Activated T-cell treated with anti-CD3 and anti-CD28 coated beads, Interleukin-2, amount 50 U/mL, for 48 hours (primary cell): ENCODE data around the gene ZNF446.
"Not testable (repeated sequence)": the region's sequence is repeated elsewhere in the genome, so short reads cannot be mapped to it uniquely, and the experiment has no call there.

ENCODE experiments used
- DNase-seq, 2 experiments: peaks; one replicate each; pipeline ENCODE4 v3.0.0-alpha.2; 2020

Gene ZNF446

GRCh38 chr19:58507602-58508223, 31.6 kb downstream of the ZNF446 start:
- DNase-seq: not testable (repeated sequence)

DNA sequence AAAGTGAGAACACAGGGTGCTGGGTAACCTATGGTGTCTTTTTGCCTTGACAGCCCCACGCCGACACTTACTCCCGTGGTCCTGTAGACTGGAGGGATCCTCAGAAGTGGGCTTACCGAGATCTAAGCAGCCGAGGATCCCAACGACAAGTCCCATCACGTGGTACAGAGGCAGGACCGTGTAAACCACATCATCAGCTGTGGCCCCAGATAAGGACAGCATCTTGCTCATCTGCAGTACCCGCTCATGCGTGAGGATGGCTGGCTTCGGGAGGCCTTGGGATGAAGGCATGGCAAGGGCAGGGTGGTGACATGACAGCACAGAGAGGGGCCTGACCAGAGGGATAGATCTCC, 33.6 kb downstream of the ZNF446 start:
- no peak for DNase-seq

DNA sequence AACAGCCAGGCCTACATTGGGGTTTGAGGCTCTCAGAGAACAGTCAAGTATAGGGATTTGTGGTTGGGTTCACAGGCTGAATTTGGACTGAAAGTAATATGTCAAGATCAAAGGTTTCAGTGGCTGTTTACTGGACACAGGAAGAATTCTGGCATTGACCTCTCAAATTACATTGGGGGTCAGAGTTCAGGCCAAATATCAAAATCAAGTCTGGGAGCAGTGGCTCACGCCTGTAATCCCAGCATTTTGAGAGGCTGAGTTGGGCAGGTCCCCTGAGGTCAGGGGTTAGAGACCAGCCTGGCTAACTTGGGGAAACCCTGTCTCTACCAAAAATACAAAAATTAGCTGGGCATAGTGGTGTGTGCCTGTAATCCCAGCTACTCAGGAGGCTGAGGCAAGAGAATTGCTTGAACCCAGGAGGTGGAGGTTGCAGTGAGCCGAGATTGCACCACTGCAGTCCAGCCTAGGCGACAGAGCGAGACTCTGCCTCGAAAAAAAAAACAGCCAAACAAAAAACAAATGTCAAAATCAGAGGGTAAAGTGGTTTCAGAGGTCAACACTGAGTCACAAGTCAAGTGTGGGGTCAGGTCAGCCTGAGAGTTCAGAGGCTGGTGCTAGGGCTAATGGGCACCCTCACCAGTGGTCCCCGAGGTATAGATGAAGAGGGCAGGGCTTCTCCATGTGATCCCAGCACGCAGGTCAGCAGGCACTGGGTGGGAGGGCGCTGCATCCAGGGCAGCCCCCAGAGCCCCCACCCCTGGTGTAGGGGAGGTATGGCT, 34.1 kb downstream of the ZNF446 start:
- DNase-seq: no peak

DNA sequence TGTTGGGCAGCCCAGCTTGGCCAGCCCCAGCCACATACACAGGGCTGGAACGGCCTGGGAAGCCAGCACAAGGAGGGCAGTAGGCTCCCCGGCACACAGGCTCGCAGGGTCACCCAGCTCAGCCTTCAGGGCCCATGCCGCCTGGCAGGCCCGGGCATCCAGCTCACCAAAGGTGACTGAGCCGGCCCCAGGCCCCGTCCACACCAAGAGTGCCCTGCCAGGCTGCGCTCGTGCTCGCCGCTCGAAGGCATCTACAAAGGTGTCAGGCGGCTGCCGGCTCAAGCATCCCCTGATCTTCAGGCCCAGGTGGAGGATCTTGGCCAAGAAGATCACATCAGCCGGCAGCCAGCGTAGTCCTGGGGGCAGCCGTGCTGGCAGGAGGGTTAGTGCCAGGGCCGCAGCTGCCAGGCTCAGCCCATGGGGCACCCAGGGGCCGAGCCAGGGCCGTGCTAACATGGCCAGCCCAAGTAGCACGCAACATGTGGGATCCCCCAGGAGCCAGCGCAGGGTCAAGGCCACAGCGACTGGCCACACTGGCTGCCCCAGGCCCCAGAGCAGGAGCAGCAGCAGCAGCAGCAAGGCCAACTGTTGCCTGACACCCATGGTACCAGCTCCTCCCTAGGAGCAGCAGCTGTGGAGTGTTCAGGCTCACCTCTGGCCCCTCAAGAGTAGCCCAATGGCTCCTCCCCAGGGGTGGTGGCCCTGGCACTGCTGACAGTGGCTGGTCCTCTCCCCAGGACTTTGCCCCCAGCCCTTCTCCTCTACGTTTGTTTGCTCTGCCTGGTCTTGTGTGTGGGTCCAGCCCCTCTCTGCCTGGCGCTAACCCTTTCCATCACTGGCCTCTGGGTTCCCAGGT, 35.4 kb downstream of the ZNF446 start, which contains the start of gene SLC27A5:
TSS of gene SLC27A5 (minus strand) at position 640 of the 856 bp plus-strand sequence. CDS start at position 603, 37 bp downstream.
- DNase-seq: no peak

DNA sequence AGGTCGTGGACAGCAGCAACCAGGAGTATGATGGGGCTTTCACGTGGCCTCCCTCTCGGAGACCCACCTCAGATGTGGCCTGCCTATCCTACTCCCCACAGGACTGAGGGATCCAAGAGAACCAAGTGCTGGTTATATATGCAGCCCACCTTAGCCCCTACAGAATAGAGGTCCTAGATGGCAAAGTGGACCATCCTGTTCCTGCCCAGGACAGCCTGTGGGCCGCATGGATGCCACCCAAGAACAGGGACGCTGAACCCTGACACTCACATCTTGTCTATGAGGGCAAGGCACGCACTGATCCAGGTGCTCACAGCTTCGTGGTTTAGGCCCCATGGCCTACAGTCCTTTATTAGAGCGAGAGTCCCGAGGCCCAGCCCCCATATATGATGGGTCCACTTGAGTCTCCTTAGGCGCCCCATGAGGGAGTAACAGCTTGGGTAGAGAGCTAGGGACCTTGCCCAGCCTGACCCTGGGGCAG, 37.1 kb downstream of the ZNF446 start:
- DNase-seq: no peak

GRCh38 chr19:58513694-58514563, 37.8 kb downstream of the ZNF446 start:
- peak; percentile 98 for DNase-seq

DNA sequence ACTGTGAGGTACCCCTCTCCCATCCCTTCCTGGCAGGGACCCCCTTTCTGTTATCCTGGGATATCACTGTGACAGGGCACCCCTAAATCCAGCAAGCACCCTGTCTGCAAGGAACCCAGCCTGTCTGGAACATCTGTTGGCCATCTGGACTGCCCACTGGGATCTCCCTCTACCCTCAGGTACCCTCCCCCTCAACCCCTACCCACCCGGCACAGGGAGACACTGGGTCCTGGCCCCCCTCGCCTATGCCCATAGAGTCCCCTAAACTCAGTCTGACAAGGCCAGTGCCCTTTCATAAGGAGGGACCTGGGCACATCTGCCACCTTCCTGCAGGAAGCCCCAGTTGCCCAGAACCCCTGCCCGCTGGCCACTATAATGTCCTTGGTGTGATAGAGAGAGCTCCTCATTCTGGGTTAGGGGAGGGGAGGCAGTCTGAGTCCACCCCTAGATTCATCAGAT, 38.4 kb downstream of the ZNF446 start:
- DNase-seq: no peak

GRCh38 chr19:58515259-58515658, 39.1 kb downstream of the ZNF446 start:
- DNase-seq: no peak

DNA sequence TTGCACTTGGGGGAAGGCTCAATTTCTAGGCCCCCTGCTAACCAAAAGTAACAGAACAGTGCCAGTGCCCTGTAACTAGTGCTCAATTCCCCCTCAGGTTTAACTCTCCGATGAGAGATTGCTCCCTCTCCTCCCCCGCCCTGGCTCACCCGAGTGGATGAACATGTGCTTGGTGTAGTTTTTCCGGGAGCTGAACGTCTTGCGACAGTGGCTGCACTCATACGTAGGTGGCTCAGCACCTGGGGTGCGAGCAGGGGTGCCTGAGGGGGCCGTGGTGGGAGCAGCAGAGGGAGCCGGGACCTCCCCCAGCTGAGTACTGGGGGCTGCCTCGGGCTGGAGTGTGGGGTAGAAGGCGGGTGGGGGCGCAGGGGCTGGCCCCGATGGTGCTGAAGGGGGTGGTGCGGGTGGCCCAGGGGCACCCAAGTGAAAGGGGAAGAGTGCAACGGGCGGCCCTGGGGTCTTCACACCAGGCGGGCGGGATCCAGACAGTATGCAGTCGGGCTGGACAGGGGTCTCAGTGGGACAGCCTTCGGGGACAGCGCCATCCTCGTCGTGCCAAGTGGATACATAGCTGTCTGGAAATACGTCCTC, 40.2 kb downstream of the ZNF446 start:
- DNase-seq: no peak

GRCh38 chr19:58516964-58517833, 41.0 kb downstream of the ZNF446 start:
- peak in 1 of 2 experiments; percentile 32 for DNase-seq

- peak in 1 of 2 experiments; percentile 46 for DNase-seq
Observed at GRCh38 chr19:58518256-58519086, 42.3 kb downstream of the ZNF446 start.

GRCh38 chr19:58519087-58519354, 42.9 kb downstream of the ZNF446 start:
- peak; percentile 71 to 73 for DNase-seq

- DNase-seq: peak; percentile 94 to 95
Observed at GRCh38 chr19:58519355-58520256, 43.5 kb downstream of the ZNF446 start, which contains the start of gene ZBTB45. Gene ZBTB45 (minus strand): TSS chr19:58519810. CDS start chr19:58517673, 2,137 bp downstream.

DNA sequence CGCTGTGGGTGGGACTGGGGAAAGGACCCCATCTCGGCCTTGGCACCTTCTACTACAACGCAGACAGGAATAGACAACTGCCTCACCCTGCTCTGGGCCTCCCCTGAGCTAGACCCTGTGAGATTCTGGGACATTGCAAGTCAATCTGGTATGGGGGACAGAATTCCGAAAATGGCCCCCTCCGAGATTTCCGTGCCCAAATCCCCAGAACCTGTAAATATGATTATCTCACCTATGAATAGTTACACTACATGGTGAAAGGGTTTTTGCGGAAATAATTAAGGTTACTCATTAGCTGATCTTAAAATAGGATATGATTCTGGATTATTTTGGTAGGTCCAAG, 44.1 kb downstream of the ZNF446 start:
- no peak for DNase-seq

GRCh38 chr19:58521651-58522050, 45.5 kb downstream of the ZNF446 start:
- no peak for DNase-seq

DNA sequence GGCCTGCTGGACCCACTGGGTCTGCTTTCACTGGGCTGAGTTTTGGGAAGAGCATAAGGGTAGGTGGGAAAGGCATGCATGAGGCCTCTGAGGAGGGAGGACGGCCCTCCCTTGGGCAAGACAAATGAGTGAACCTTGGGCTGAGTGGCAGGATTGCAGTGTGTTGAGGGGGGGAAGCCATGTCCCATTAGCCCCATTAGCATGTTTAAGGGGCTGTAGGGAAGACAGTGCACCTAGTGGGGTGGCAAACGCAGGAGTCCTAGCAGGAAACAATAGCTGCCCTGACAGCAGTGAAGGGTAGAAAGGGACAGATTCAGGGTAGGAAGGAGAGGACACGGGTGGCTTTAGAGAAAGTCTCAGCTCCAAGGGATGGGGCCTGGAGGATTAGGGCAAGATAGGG, 46.6 kb downstream of the ZNF446 start:
- DNase-seq: no peak

DNA sequence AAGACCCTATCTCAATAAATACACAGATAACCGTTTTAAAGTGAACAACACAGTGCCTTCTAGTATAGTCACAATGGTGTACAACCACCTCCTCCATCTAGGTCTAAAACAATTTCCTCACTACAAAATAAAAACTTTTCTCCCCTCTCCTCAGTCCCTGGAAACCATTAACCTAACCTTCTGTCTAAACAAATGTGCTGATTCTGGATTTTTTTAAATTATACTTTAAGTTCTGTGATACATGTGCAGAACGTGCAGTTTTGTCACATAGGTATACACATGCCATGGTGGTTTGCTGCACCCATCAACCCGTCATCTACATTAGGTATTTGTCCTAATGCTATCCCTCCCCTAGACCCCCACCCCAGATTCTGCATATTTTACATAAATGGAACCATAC, 53.3 kb downstream of the ZNF446 start:
- DNase-seq: no peak
